Motor neuron (in vitro differentiated cells): ENCODE data around the gene FAF1. TPM values are rescaled to one million over a fixed set of nuclear protein-coding genes. Genes with fewer than 3 reads are reported as not detected.

Source experiments
- ATAC-seq, 8 experiments: fragments of 200-7000 bp; cut with Tn5 transposase; replicated peaks in 6 of 8; 2 replicates each; pipeline ENCODE4 v1.8.0; 2021; ENCODE audit warnings: mild to moderate bottlenecking in 8 of 8, moderate library complexity in 8 of 8
- H3K27ac ChIP-seq, 2 donors: fragments of 250-450 bp; sonication (Bioruptor Pico); 2 replicates each; pipeline ENCODE4 v1.9.0; 2021; ENCODE audit warnings: antibody characterized with exemption in 2 of 2, mild to moderate bottlenecking in 2 of 2, moderate library complexity in 1 of 2
- H3K4me1 ChIP-seq, 2 donors: fragments of 250-450 bp; sonication (Bioruptor Pico); replicated peaks in 1 of 2; 2 replicates each; pipeline ENCODE4 v1.6.1; 2021; ENCODE audit warnings: antibody characterized with exemption in 2 of 2, mild to moderate bottlenecking in 2 of 2, moderate library complexity in 1 of 2
- H3K4me3 ChIP-seq, 5 donors: fragments of 250-450 bp; sonication (Bioruptor Pico); 2 replicates each; pipeline ENCODE4 v1.9.0; 2021; ENCODE audit warnings: antibody characterized with exemption in 5 of 5, mild to moderate bottlenecking in 5 of 5, moderate library complexity in 4 of 5
- WGBS, 10 experiments: fragments of 450-650 bp; shearing (Covaris generic); methylation state at CpG; one replicate each; pipeline ENCODE4 v1.0.0; 2022; 5-methylcytosine and 5-hydroxymethylcytosine counted together
- in situ Hi-C, 9 experiments: fragments of 400-800 bp; cut with MboI; loops; one replicate each; pipeline ENCODE4 v1.15.0; 2021; ENCODE audit warnings: low sequenced_read_pairs in 9 of 9, low pct_unique_long_range_greater_than_20kb in 2 of 9; ENCODE audit not compliant: unreplicated experiment in 9 of 9
- total RNA-seq, 8 experiments: library from RNA; unstranded; fragments of 300-600 nt; gene quantifications; 2 replicates each; pipeline versions ENCODE4 v1.2.3 to v1.2.4, GENCODE V29; 2022

FAF1 gene
- total RNA-seq, 8 experiments from 2014 or later = 26.3 to 79.4 (median 52.0) TPM

GRCh38 chr1:50421768-50422674 lies 538.0 kb downstream of the FAF1 start:
- Histone ChIP-seq H3K4me3 (peak overlapping the region in 2 of 5 donors; percentile 24 to 29), H3K4me1 (peaks cover 5 to 12% of the 10 kb centered on the region in 2 donors), H3K27ac (no peak overlapping the region)
- WGBS, 10 experiments = 0 to 34% (median 19%) methylated on average over 1 to 26 of the region's 27 CpGs
- no peak for ATAC-seq
- in situ Hi-C loops = no loop called here

GRCh38 chr1:50421366-50421748 lies 538.7 kb downstream of the FAF1 start:
- peak overlapping the region; percentile 6 to 23 (median 12) for H3K4me3 ChIP-seq
- ATAC-seq = no peak

GRCh38 chr1:50420689-50421365 lies 539.2 kb downstream of the FAF1 start:
- no peak overlapping the region for H3K27ac ChIP-seq
- H3K4me1 ChIP-seq = peaks cover 5 to 13% of the 10 kb centered on the region in 2 donors
- peak in 5 of 8 experiments; percentile 28 to 55 (median 39) for ATAC-seq
- 0 to 3% (median 1%) methylated on average over 1 to 34 of the region's 69 CpGs; no CpG with 5 or more reads in 2 of the 10 experiments for WGBS, 10 experiments
- in situ Hi-C loops = no loop called here
- H3K4me3 ChIP-seq = peak overlapping the region; percentile 6 to 23 (median 12)

More at GRCh38 chr1:50421366-50421748, 538.7 kb downstream of the FAF1 start:
- 2 to 7% (median 5%) methylated on average over 3 to 29 of the region's 38 CpGs; no CpG with 5 or more reads in 6 of the 10 experiments for WGBS, 10 experiments
- Histone ChIP-seq H3K4me1 (peaks cover 5 to 13% of the 10 kb centered on the region in 2 donors), H3K27ac (no peak overlapping the region)
- in situ Hi-C loops = no loop called here

DNA sequence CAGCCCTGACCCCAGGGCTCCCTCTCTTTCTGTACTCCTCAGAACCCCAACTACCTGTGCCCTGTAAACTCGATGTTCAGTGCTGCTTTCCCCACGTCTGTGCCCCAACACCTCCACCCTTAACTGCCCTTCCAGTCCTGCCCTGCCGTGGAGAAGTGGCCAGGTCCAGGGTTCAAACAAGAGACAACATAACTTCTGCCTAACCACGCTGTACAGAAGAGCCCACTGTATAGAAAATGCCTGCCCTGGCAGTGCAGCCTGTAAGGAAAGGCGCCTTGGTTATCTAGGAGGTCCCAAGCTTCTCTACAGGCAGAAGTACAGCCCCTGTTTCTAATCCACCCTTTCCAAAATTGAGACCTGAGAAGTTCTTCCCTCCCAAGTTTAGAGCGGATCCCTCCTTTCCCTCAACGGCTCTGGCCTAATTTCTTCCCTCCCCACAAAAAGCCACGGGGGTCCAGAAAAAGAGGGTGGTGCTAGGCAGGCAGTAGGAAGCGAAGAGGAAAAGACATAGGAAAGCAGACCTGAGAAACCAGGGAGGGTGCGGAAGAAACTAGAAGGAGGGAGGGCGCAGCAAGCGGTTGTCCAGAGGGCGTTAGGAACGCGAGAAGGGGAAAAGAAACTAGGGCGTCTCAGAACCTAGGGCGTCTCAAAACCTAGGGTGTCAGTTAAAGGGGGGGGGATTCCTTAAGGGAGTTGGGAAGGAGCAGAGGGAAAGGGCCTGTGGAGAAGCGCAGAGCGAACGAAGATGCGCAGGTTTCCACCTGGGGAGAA lies 540.0 kb downstream of the FAF1 start:
- H3K4me1 ChIP-seq = peaks cover 5 to 13% of the 10 kb centered on the region in 2 donors
- no peak overlapping the region for H3K27ac ChIP-seq
- in situ Hi-C loops = no loop called here
- H3K4me3 ChIP-seq = no peak overlapping the region
- WGBS, 10 experiments = 0 to 20% (median 8%) methylated on average over 3 to 18 of the region's 21 CpGs
- no peak for ATAC-seq

DNA sequence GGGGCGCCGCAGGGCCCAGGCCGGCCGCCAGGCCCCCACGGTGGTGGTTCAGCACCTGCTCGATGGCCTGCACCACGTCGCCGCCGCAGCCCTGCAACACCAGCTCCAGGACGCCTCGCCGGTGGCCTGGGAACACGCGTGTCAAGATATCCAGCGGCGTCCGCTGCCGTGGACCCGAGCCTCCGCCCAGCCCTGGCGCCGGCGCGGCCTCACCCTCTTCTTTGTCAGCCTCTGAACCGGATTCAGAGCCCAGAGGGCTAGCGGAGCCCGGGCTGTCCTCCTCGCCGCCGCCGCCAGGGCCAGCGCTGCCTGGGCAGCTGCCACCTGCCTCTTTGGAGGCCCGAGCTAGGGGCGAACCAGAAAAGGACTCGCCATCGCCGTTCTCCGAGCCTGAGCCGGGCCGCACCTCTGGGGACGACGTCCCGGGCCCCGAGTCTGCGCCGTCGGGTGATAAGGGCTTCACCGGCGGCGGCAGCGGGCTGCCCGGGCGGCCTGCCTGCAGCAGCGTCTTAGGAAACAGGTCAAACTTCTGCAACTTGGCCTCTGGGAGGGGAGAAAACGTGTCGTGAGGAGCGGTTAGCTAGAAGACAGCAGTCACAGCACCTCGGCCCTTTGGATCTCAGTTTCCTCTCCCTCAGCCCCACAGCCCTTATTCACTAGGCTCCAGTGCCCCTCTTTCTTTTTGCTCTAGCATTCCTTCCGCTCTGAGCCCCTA lies 540.7 kb downstream of the FAF1 start:
- peak in 5 of 8 experiments; percentile 6 to 74 (median 48) for ATAC-seq
- H3K4me1 ChIP-seq = peaks cover 5 to 13% of the 10 kb centered on the region in 2 donors
- WGBS, 10 experiments = 1 to 7% (median 3%) methylated on average over 6 to 28 of the region's 60 CpGs; no CpG with 5 or more reads in 6 of the 10 experiments
- H3K4me3 ChIP-seq = peak overlapping the region in 4 of 5 donors; percentile 24 to 28 (median 25)
- no peak overlapping the region for H3K27ac ChIP-seq
- in situ Hi-C loops = no loop called here

DNA sequence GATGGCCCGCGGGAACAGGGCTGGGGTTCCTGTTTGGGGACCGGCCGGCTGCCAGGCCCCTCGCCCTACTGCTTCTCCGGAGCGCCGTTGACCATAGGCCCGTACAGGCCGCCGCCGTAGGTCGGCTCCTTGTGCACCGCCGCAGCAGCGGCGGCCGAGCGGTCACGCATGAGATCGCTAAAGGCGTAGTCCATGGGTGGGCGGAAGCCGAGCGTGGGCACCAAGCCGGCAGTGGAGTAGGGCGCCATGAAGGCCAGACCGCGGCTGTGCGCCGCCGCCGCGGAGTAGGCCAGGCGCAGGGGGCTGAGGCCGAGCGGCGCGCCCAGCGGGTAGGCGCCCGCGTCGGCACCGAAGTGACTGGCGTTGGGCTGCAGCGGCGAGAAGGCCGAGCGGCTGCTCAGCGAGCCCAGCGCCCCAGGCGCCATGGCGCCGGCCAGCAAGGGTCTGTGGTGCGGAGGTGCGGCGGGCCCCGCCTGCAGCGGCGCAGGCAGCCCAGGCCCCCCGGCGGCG lies 541.4 kb downstream of the FAF1 start:
- H3K4me1 ChIP-seq = peaks cover 5 to 13% of the 10 kb centered on the region in 2 donors
- ATAC-seq = peak; percentile 34 to 54 (median 50)

DNA sequence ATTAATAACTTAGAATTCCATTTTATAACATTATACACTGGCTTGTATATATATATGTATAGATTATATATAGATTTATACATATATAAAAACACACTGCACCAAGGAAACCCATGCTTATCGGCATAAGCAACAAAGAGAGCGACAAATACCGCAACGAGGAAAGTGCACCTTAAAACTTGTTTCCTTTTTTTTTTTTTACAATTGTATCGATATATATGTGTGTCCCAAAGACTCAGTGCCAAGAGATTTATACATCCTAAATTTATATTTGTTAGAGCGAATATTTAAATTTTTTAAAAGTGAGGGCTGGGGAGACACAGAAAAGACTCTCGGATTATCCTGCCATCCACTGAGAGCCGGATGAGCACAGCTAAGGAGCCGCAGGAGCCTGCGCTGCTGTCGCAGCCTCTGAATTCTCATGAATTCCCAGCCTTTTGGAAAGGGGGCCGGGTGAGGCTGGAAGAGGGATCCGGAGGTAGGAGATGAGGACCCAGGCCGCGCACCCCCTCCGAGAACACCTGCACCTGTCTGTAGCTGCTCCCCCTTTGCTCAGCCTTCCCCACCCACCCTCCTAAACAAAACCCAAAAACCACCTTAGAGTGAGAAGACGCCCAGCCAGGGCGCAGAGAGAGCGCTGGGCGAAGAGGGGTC lies 542.0 kb downstream of the FAF1 start:
- H3K27ac ChIP-seq = no peak overlapping the region
- no peak for ATAC-seq
- WGBS, 10 experiments = 6 to 27% (median 17%) methylated on average over 1 to 11 of the region's 20 CpGs
- in situ Hi-C loops = no loop called here
- H3K4me1 ChIP-seq = peaks cover 2 to 13% of the 10 kb centered on the region in 2 donors
- peak overlapping the region in 4 of 5 donors; percentile 24 to 28 (median 25) for H3K4me3 ChIP-seq

More for the DNA sequence above, 541.4 kb downstream of the FAF1 start:
- H3K27ac ChIP-seq = no peak overlapping the region
- 0 to 5% (median 3%) methylated on average over 4 to 30 of the region's 64 CpGs; no CpG with 5 or more reads in 6 of the 10 experiments for WGBS, 10 experiments
- in situ Hi-C loops = no loop called here
- peak overlapping the region; percentile 12 to 28 (median 25) for H3K4me3 ChIP-seq

DNA sequence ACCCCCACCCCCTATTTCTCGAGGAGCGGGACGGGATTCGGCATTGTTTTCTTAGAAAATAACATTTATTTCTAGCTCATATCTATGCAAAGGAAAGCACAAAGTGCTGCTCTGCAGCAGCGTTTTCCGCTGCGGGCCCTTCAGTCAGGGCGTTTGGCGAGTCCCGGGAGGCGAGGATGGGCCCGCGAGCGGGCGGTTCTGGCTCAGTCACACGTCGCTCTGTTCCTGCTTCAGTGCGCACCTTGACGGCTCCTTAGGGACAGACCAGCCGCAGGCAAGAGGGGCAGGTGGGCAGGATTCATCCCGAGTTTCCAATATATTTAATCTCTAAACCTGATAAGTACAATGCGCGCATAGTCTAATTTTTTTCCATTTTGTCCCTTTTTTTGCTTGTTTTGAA lies 542.6 kb downstream of the FAF1 start:
- Histone ChIP-seq H3K4me1 (peaks cover 2 to 13% of the 10 kb centered on the region in 2 donors), H3K4me3 (no peak overlapping the region), H3K27ac (no peak overlapping the region)
- WGBS, 10 experiments = 6 to 25% (median 10%) methylated on average over 2 to 17 of the region's 23 CpGs; no CpG with 5 or more reads in 2 of the 10 experiments
- in situ Hi-C loops = no loop called here
- no peak for ATAC-seq

DNA sequence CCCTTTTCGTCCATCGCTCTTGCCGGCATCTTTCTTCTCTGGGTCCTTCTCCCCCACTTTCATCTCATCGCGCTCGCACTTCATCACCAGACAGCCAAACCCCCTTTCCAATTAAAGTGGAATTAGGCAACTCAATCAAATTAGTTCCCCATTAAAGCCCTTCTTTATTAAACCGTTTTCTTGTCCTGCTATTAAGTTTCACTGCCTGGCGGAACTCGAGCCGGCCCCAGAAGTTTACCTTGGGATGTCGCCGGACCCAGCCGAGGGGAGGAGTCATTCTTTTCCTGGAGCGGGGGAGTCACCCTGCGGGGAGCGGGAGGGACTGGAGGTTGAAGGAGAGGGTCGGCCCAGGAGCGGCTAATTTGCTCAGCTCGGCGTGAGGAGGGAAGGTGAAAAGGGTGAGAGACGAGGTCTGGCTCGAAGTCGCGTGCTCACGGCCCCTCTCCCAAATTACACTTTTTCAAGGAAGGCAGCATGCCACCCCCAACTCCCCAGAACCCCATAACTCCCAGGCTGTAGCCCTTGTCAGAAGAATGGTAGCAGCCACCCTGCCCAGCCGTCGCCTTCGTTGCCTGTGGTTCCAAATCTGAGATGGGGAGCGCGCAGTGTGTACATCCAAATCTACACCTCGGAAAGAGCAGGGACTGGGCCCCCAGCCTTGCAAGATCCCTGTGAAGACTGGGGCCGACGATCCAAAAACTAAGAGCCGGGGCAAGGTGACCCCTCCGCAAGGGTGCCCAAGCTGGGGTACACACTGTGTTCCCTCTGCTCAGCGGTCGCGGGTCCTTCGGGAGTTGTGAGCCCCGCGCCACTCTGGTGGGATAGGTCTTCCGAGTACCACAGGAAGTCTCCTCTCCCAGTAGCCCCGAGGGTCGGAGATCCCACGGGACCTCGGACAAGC lies 543.3 kb downstream of the FAF1 start:
- Histone ChIP-seq H3K4me1 (peaks cover 2 to 13% of the 10 kb centered on the region in 2 donors), H3K27ac (no peak overlapping the region), H3K4me3 (no peak overlapping the region)
- in situ Hi-C loops = no loop called here
- WGBS, 10 experiments = 1 to 11% (median 4%) methylated on average over 7 to 31 of the region's 46 CpGs
- ATAC-seq = no peak

DNA sequence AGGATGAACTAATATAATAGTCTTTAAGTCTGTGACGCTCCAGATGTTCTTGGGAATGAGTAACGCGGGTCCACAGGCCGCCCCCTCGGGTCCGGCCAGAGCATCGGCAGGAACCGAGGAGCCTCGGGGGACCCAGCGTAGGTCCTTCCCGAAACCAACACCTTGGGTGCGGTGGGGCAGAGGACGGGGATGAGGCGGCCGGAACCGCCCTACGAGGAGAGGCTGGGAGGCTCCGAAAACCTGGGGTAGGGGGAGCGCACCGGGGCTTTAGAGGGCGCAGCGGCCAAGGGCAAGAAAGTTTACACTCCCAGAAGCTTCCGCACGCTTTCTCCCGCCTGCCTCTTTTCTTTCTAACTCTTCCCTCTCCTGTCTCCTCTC lies 543.9 kb downstream of the FAF1 start:
- H3K27ac ChIP-seq = no peak overlapping the region
- peaks cover 2 to 12% of the 10 kb centered on the region in 2 donors for H3K4me1 ChIP-seq
- H3K4me3 ChIP-seq = no peak overlapping the region
- WGBS, 10 experiments = 0 to 8% (median 2%) methylated on average over 3 to 20 of the region's 25 CpGs
- in situ Hi-C loops = no loop called here
- no peak for ATAC-seq
